ENCODE measurements around the gene KLHL29.
A peak's percentile ranks its signal among the peaks of the same experiment; 100 is the strongest.

Gene KLHL29

DNA sequence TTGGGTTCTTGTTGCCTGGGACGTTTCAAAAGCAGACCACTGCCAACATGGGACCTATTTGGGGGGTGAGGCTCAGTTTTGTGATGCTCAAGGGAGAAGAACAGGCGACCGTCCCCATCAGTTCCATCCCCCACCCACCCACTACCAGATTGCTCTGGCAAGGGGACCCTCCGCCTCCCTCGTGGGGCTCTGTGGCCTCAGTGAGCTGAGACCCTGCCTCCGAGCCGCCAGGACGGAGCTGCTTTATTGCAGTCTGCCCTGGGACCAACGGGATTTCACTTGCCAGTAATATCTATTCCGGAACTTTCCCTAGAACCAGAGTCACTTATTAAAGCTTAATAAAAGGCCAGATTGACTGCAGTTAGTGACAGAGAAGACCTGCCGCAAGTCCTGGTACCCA, 146.3 kb downstream of the KLHL29 start:
- DNase-seq (ENCODE audit: low read depth) = no peak

DNA sequence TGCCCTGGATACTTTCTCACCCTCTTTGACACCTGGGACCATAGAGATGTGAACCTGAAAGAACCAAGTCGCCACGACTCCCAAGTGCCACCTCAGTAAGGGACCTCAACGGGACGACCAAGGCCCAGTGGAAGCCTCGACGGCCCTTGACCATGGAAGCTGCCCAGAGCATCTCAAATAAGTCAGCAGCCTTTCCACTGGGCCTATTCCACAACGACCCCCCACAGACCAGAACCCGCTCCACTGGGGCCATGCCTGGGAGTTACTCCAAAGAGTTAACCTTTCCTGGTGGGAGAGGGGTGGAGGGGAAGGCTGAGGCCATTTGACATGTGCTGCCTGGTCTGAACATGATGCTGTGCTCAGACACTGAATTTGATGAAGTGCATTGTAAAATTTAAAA, 146.9 kb downstream of the KLHL29 start:
- no peak for DNase-seq (ENCODE audit: low read depth)

DNA sequence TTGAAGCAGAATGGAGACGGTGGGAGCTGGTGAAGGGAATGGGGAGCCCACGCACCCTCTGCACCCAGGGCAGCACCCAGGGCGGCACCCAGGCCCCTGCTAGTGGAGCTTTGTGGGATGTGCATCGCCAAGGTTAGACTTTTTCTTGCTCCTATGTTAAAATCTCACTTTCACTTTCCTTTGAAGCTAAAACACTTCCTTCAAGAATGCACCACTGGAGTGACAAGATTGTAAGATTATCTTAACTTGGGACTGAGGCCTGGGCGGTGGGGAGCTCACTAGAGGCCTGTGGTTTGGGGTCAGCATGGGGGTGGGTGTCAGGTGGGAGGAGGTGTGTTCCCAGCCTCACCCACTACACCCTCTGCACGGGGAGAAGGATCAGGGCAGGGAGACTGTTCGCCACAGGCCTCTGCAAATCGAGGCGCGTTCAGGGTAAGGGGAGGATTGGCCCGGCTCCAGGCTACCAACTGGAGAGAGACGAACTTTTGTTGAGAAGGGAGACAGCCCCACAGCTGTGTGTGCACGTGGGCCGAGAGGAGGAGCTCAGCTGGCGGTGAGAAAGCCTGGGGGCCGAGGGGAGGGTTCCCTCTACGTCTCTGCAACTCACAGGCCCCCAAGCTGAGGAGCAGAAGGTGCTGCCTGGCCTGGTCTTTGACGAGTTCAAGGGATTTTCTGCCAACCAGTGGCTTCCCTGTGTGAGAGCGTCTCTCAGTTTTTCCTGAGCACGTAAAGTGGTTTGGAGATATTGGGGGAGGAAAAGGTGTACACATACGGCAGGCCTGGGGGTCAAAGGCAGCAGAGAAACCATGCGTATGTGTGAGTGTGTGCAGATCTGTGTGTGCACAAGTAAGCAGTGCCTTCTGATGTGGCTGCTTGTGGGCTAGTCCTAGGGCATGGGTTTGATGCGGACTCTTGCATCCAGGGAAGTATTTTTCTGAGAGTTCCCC, 147.7 kb downstream of the KLHL29 start:
- peak; percentile 3 for DNase-seq (ENCODE audit: low read depth)

DNA sequence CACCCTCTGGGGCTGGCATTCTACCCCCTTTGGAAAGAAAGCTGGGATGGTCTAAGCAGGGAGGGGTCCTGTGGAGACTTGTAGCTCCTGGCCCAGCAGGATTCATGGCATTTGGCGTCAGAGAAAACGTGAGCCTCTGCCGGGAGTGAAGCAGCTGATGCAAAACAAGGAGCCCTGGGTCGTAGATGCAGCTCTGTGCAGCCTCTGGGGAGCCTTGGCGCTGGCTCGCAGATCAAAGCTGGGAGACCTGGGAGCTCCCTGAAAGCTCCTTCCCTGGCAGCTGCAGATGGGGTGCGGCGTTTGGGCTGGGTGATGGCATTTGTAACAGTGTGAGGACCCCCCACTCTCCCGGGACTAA, 148.3 kb downstream of the KLHL29 start:
- no peak for DNase-seq (ENCODE audit: low read depth)

DNA sequence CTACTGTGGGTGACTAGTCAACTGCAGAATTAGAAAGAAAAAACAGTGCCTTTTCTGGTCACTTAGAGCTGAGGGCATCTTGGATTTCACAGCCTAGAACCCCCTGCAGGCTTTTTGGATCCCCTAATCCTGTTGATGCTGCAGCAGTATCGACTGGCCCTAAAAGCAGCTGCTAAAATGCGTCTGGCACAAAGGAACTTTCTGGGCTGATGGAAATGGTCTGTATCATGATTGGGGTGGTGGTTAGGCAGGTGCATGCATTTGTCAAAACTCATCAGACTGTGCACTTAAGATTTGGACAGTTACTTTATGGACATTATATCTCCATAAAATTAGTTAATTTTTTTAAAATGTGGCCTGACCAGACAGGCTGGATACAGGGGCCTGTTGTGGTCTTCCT, 149.8 kb downstream of the KLHL29 start:
- no peak for DNase-seq (ENCODE audit: low read depth)

DNA sequence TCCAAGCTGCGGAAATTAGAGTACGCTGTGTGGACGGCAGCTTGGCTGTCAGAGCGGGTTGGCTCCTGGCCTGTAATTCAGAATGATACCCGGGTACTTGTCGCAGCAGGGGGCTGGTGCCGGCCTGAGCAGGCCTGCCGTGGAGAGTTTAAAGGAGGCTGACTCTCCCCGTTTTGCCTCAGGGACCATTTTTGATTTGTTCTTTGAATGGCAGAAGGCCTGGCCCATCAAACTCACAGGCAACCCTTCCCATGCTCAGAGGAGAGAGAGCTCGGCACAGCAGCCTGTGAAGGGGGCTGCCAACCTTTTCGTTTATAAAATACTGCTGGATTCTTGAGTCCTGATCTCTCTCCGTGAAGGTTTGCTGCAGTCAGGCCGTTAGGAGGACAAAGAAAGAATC, 151.3 kb downstream of the KLHL29 start:
- no peak for DNase-seq (ENCODE audit: low read depth)

DNA sequence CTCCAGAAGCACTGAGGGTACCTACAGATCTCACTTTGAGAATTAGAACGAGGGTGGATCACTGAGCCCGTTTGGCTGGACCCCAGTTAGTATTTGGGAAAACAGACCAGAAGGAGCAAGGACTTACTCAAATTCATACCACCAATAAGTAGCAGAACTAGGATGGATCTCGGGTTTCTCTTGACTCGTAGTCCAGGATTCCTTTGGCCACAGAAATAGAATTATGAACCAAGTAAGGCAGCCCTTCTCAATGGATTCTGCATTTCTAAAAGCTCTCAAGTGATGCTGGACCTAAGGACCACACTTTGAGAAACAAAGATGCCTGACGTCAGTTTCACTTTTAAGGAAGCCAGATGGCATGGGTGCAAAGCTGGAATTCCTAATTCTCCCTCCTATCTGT, 153.0 kb downstream of the KLHL29 start:
- no peak for DNase-seq (ENCODE audit: low read depth)

DNA sequence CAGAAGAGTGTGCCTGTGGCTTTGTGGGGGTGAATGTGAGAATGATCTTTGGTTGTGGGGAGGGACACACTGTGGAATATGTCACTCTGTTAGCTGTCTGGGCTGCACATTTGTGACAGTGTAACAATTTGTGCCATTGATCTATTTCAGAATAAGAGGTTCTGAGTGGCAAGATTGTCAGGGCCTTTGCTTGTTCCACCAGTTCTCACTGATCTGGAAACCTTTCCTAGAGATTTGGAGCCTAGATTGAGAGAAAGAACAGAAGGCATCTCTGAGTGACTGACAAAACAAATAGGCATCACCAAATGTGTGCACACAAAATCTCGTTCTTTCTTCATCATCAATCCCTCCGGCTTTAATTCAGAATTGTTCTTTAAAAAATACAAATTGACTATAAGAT, 153.6 kb downstream of the KLHL29 start:
- DNase-seq (ENCODE audit: low read depth) = no peak

DNA sequence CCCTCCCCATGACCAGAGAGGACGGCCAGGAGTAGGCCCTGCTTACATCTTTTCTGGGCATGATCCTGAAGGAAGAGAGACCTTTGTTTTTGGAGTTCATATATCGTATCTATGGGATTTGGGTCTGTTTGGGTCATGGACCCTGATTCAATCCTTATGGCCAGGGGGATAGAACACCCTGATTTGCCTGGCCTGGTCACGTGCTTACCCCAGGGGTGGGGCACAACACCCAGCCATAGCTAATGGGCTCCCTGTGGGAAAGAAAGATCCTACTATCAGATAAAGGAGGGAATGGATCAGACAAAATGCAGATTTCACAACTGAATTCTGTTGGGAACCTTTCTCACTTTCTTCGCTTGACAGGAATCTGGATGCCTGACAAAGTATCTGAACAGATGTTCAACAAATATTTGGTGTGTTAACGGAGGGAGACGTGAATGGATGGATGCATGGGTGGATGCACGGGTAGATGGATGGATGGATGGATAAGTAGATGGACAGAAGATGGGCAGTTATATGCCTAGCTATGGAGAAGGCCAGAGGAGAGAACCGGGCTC, 155.9 kb downstream of the KLHL29 start:
- DNase-seq (ENCODE audit: low read depth) = no peak

DNA sequence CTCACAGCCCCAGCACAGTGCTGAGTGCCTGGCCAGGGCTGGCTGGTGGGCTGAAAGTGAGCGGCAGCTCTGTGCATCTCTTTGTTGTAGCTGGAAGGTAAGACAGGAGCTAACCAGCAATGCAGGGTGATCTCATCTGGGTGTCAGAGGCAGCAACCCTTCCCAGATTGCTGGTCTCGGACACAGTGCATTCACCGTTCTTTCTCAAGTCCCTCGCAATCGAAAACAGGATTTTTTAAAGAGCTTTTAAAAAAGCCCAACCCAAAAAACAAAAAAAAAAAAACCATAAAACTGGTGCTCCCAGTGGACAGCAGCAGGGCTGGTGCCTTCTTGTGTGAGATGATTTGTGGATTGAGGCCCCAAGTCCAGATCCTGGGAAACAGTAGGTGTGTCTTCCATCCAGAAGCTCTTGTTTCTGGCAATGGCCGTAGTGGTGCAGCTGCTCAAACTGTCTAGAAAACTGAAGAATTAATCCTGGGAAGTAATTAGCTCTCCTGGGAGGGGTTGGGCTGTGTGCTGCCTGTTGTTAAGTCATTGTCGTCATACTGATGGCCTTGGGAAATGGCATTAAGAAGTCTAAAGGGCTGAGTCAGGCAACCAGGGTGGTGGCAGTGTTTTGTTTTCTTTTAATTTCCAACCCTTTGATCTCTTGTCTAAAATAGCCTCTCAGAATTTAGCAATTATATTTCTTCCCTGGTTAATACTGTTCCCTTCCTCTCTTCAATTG, 156.7 kb downstream of the KLHL29 start:
- no peak for DNase-seq (ENCODE audit: low read depth)

DNA sequence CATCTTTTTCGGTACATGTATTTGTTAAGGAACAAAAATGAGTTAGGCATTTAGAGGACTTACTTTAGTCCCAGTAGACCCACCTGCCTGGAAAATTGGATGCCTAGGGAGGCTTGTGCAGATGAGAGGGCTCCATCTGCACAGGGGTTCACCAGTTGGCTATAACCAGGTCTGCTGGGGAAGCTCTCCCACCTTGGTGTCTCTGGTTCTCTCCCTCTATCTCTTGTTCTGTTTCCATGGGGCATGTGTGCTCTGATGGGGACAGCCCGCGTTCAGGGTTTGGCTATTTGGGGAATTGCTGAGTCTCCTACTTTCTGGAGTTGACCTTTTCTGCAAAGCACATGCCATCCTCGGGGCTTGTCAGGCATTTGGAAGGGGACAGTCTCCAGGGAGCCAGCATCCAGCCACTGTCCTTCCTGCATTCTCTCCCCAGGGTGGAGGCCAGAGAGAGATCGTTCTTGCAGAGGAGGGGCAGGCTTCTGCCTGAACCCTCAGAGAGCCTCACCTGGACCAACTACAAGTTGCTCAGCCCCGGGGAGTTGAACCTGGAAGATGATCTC, 157.3 kb downstream of the KLHL29 start:
- DNase-seq (ENCODE audit: low read depth) = no peak

DNA sequence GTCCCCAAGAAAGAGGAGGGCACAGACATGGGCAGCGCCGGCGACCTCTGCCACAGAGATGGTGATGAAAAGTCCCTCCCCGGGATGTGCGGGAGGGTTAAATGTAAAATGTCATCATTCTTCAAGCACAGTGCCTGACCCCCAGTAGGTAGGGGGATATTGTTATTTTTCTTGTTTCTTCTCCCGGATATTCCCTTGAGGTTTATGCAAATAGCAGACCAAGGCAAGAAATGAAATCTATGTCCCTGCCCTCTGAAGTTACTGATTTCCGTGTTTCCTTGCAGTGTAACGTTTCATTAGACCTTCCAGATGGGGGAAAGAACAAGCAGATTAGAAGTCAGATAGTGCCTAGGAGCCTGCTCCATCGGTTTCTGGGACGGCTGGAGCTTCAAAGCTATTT, 158.3 kb downstream of the KLHL29 start:
- DNase-seq (ENCODE audit: low read depth) = no peak

DNA sequence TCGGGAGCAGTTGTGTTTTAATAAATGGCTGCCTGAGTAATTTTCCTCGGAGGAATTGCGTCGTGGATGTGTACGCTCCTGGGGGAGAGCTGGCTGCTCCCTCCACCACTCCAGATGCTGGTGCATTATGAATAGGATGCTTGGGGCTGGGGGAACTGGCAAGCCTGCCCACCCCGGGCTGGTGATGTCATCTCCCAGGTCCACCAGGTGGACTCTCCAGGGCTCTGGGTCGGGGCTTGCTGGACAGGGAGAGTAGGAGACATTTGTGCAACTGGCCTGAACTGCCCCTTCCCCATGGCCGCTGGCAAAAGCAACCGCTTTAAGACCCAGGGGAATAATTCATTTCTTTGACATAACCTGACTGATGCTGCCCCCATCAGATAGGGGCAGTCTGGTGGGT, 158.7 kb downstream of the KLHL29 start:
- DNase-seq (ENCODE audit: low read depth) = no peak

DNA sequence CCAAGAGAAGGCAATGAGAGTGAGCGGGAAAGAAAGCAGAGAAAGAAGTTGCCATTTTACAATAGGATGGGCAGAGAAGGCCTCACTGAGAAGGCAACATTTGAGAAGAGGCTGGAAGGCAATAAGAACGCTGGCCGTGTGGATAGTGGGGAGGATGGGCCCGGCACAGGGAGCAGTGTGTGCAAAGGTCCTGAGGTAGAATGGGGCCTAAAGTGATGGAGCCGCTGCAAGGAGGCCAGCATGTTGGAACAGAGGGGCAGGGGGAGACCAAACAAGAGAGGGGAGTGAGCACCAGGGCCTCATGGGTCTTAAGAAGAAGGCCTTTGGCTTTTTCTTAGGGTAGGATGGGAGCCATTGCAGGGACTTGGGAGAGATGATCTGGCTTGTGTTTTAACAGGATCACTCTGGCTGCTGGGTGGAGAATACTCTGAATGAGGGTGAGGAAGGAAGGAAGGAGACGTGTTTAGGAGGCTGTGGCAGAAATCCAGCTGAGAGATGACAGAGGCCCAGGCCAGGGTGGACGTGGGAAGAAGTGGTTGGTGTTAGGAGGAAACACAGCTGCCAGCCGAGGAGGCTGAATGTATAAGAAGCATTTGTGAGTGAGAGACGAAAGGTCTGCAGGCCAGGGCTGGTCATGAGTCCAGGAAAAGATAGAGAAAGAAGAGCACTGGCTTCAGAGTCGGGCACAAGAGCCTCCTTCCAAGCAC, 159.8 kb downstream of the KLHL29 start:
- DNase-seq (ENCODE audit: low read depth) = no peak

DNA sequence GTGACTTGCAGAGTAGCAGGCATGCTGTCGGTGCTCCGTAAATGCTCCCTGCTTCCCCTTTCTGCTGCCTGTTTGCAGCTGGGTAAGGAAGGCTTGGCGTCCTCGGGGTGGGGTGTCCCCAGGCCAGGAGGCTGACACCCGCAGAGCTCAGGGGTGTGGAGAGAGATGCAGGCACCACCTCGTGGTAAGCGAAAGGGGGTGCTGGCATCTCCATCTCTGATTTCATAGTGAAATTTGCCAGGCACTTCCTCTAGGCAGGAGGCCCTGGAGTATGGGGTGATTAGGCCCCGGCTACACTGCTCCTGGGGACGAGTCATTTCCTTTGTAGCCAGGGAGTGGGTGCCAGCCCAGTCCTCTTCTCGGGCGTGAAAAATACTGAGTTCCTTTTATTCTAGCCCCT, 160.4 kb downstream of the KLHL29 start:
- no peak for DNase-seq (ENCODE audit: low read depth)

DNA sequence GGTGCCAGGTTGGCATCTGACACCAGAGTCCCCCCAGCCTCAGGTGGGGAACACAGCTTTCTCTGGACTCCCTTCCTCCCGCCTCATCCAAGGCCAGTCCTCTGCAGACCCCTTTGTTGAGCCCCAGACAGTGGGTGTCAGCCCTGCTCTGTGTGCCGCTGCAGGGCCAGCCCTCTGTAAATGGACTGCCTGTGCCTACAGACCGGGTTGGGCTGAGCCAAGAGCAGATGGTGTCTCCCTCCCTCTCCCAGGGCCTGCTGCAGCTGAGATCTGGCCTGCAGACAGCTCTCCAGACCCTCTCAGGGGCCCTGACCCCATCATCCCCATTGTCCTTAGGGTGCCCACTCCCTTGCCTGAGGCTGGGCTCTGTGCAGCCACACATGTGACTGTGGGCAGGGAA, 160.8 kb downstream of the KLHL29 start:
- no peak for DNase-seq (ENCODE audit: low read depth)

DNA sequence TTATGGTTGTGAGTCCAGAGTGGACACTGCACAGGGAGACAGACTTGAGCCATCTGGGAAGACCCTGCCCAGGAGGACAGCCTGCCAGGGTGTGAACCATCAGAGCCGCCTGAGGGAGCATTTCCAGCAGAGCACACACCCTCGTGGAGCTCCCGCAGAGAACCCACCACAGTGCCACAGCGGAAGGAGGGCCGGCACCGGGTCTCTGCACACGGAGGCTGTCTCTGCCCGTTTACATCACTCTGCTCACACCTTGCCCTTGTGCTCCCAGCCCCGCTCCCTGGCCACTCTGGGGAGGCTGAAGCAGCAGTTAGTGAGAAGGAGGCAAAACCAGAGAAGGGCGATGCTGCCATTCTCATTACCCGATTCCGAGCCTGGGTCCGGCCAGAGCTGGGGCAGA, 161.9 kb downstream of the KLHL29 start:
- no peak for DNase-seq (ENCODE audit: low read depth)

DNA sequence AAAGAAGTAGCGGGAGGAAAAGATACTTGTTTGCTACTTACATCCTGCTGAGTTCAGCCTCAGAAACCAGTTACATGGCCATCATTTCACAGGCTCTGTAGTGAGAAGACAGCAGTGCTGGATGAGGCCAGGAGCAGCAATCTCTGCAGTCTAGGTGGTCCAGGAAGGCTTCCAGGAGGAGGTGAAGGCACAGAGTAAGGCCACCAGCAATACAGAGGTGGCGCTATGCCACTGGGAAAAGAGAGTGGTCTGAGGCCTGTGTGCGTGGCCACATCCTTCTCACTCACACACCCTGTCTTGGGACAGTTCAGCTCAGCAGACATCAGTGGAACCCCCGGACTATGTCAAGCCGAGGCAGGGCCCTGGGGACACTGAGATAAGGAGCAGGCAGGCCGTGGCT, 162.7 kb downstream of the KLHL29 start:
- no peak for DNase-seq (ENCODE audit: low read depth)

DNA sequence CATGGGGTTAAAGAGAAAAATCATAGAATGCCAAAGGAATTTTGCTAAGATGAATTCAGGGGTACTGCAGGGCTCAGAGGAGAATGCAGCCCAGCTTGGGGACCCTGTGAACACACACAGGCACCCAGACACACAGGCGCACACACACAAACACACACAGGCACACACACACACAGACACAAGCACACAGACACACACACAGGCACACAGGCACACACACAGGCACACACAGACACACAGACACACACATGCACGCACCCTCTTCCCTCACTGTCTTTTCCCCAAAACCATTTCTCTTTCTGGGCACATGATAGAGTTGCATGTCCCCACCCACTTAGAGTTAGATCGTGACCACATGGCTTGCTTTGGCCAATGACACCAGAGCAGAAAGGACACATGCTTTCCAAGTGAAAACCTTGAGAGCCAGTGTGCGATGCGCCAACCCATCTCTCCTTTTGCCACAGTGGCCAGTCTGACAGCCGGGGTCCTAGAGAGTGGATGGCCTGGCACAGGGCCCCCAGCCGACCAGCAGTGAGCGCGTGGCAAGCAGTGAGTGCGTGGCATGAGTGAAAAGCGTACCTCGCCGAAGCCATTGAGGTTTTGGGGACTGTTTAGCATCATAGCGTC, 163.3 kb downstream of the KLHL29 start:
- DNase-seq (ENCODE audit: low read depth) = no peak

DNA sequence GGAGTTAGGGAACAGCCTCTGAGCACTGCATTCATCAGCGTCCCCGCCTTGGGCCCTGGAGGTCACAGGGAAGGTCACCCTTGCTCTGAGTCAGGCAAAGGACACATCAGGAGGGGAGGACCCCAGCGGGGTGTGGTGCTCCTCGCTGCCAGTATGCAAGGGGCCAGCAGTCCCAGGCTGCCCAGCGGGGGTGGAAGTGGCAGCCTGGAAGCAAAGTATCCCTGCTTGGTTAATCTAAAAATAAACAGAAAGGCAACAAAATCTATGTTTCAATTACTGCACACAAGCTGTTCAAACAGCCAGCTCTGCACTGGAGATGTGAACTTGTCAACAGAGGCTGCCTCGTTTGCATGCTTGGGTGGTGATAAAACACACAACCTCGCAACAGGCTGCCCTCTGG, 164.1 kb downstream of the KLHL29 start:
- no peak for DNase-seq (ENCODE audit: low read depth)

DNA sequence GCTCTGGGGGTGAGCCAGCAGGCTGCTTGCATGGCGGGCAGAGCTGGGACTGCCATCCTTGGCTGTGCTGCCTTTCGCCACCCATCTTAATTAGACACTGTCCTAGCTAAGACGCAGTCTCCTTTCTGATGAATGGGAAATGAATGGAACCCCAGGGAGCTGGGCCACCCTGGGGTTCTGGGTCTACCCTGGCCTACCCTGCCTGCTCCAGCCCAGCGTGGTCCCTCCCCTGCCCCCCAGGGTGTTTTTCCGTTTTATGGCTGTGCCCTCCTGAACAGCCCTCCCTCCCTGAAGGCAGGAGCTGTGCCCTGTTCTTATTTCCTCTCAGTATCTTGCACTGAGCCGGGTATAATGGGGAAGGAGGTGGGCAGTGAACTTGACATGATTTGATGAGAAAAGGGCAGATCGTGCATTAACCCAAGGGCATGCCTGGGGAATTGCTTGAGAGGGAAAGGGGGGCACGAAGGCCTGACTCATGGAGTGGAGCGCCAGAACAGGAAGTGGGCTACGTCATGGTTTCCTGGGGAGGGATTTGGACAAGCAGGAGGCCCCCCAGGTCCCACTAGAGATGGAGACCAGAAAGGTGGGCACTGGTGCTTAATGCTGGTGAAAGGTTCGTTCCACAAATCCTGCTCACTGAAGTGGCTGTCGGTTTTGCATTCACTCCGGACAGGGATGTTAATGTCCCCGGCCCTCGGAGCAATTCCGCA, 165.0 kb downstream of the KLHL29 start:
- no peak for DNase-seq (ENCODE audit: low read depth)

Measured in stimulated activated CD8-positive, alpha-beta memory T cell treated with anti-CD3 and anti-CD28 coated beads, Interleukin-12 subunit alpha, Interleukin-12 subunit beta, amount 100 ng/mL, for 4 hours (primary cell).